SK-N-MC (cell line): Measurements from ENCODE around the gene AGPAT3.

ENCODE experiments used
- DNase-seq: peaks from one replicate; pipeline ENCODE4 v3.0.0-alpha.2; 2011; ENCODE audit warnings: low read depth, low spot score
- H3K27ac ChIP-seq: fragments of 200-600 bp; sonication (generic); 2 replicates; pipeline ENCODE4 v1.5.1; 2016; ENCODE audit warnings: mixed run types
- H3K36me3 ChIP-seq: fragments of 200-600 bp; sonication (generic); 2 replicates; pipeline ENCODE4 v1.6.1; 2017; ENCODE audit warnings: antibody characterized with exemption, low read length, mixed read lengths; ENCODE audit not compliant: insufficient read depth
- H3K4me3 ChIP-seq: fragments of 200-600 bp; sonication (generic); 2 replicates; pipeline ENCODE4 v1.5.1; 2016
- H3K9ac ChIP-seq: fragments of 200-600 bp; sonication (generic); 2 replicates; pipeline ENCODE4 v1.8.0; 2017; ENCODE audit warnings: mixed run types, mixed read lengths; ENCODE audit not compliant: insufficient read length
- H3K9me3 ChIP-seq: fragments of 200-600 bp; sonication (generic); 2 replicates; pipeline ENCODE4 v1.6.1; 2017; ENCODE audit warnings: low read depth, mild to moderate bottlenecking, antibody characterized with exemption, low read length, moderate library complexity, mixed read lengths
- EZH2 ChIP-seq: fragments of 200-600 bp; sonication (generic); IDR thresholded peaks from one replicate; pipeline ENCODE4 v1.6.1; 2017; ENCODE audit warnings: antibody characterized with exemption
- FOXP2 ChIP-seq: optimal IDR thresholded peaks from 2 replicates; pipeline ENCODE3; 2011; ENCODE audit warnings: mild to moderate bottlenecking, moderate library complexity; ENCODE audit not compliant: insufficient read depth; ENCODE audit errors: extremely low read length, control extremely low read depth
- POLR2AphosphoS5 ChIP-seq: IDR thresholded peaks from 2 replicates; pipeline ENCODE4 v1.6.1; 2012; ENCODE audit warnings: mild to moderate bottlenecking, low read depth, low read length, borderline replicate concordance

The AGPAT3 gene

DNA sequence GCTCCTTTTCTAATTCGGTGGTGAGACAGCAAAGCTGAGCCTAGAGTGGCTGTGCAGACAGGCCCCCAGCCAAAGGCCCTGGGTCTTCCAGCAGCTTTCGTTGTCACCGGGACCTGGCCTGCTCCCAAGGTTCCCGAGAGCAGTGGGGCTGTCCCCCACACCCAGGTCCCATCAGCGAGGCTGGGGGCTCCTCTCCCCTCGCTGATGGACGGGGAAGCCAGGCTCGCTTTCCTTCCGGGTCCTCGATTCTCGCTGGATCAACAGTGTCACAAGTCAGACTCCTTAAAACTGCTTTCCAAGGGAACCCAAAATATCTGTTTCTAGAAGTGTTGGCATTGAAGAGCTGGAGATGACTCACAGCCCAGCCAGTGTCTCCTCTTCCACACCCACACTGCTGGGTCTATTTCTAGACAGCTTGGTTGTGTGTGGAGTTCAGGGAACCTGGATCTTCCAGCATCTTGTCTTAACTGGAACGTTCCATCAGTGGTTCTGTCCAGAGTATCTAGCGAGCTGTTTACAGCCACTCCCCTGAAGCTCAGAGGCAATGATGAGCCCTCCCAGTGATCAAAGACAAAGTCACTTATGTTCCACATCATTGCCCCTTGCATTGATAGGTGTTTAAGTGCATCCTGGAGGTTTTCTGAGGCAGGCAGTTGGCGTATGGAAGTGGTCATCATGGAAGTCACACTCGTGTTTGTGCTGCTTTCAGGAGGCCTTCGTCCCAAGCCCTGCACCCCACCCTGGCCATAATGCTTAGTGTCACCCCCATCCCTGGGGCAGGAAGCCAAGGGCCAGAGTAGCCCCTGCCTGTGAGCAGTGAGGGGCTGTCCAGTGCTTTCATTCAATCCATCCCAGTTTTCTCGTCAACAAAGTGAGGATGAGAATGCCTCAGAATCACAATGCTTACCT is 40.4 kb upstream of the AGPAT3 start:
- TF ChIP-seq EZH2 = no peak
- TF ChIP-seq POLR2AphosphoS5 = no peak
- TF ChIP-seq FOXP2 = no peak
- Histone ChIP-seq H3K9ac (no peak overlapping the region), H3K36me3 (no peaks in the 10 kb centered on the region), H3K27ac (no peak overlapping the region), H3K9me3 (no peaks in the 10 kb centered on the region), H3K4me3 (no peak overlapping the region)
- DNase-seq = no peak

DNA sequence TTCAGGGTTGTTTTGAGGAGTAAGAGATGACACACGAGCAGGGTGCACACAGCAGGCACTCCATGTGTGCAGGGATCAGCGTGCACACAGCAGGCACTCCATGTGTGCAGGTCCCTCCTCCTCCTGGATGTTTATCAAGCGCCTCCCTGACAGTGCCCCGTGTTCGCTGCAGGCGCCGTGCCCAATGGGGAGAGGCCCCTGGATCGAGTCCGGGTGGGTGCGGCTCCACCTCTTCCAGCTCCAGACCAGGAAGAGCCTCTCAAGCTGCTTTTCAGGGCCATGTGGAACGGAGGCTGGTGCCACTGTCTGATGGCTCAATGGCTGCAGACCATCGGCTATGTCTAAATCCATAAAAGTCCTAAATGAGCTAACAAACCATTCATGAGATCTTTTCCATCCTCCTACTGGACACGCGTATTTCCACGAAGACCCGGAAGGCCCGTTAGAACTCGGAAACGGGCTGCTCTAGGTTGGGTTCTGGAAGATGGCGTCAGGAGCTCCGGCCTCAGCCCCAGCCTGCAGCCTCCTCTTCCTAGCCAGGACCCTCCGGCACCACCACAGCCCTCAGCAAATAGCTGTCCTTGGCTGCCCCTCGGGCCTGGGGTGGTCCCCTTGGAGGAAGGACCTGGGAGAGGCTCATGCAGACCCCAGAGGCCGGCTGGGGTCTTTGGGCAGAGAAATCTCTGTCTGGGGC is 39.6 kb upstream of the AGPAT3 start:
- no peak for TF ChIP-seq FOXP2
- TF ChIP-seq EZH2 = no peak
- no peak for TF ChIP-seq POLR2AphosphoS5
- no peak overlapping the region for H3K9ac ChIP-seq
- no peak overlapping the region for H3K27ac ChIP-seq
- no peaks in the 10 kb centered on the region for H3K36me3 ChIP-seq
- H3K4me3 ChIP-seq = no peak overlapping the region
- H3K9me3 ChIP-seq = no peaks in the 10 kb centered on the region
- DNase-seq = no peak

- Histone ChIP-seq H3K36me3 (no peaks in the 10 kb centered on the region), H3K4me3 (no peak overlapping the region), H3K9me3 (no peaks in the 10 kb centered on the region), H3K9ac (no peak overlapping the region), H3K27ac (no peak overlapping the region)
- TF ChIP-seq FOXP2 (no peak), EZH2 (no peak), POLR2AphosphoS5 (no peak)
- DNase-seq = no peak
These were observed 38.9 kb upstream of the AGPAT3 start for GRCh38 chr21:43825936-43826622.

GRCh38 chr21:43826623-43826974 is 38.4 kb upstream of the AGPAT3 start:
- Histone ChIP-seq H3K9ac (no peak overlapping the region), H3K9me3 (no peaks in the 10 kb centered on the region), H3K27ac (no peak overlapping the region), H3K36me3 (no peaks in the 10 kb centered on the region), H3K4me3 (no peak overlapping the region)
- DNase-seq = no peak
- TF ChIP-seq FOXP2 (no peak), EZH2 (no peak), POLR2AphosphoS5 (no peak)

DNA sequence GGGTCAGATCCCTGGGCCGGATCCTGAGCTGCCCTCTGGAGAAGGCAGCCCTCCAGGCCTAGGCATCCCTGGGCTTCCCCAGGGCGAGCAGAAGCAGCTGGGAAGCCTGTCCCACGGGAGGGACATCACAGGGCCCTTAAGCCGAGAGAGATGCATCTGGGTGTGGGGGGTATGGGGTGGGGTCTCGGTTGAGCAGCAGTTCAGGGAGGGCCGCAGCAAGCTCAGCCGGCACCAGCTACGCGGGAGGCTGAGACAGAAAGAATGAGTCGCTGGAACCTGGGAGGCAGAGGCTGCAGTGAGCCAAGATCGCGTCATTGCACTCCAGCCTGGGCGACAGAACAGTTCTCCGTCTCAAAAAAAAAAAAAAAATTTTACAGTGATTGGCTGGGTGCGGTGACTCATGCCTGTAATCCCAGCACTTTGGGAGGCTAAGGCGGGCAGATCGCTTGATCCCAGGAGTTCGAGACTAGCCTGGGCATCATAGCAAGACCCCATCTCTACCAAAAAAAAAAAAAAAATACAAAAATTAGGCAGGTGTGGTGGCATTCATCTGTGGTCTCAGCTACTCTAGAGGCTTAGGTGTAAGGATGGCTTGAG is 37.9 kb upstream of the AGPAT3 start:
- H3K9ac ChIP-seq = no peak overlapping the region
- no peaks in the 10 kb centered on the region for H3K9me3 ChIP-seq
- no peak overlapping the region for H3K27ac ChIP-seq
- no peaks in the 10 kb centered on the region for H3K36me3 ChIP-seq
- no peak for DNase-seq
- TF ChIP-seq EZH2 (no peak), FOXP2 (no peak), POLR2AphosphoS5 (no peak)
- H3K4me3 ChIP-seq = no peak overlapping the region

DNA sequence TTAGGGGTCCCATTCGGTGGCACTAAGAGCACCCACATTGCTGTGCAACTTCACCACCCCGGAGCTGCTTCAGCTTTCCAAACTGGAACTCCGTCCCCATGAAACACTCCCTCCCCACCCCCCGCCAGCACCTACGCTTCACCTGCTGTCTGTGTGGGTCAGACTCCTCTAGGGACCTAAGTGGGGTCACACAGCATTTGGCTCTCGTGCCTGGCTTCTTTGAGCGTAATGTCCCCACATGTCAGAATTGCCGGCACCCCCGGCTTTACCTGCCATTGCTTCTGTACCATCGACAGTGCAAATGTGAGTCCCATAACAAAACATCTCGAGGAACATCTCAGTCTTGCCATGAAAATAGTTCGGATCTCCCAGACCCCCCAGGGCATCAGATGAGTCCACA is 35.9 kb upstream of the AGPAT3 start:
- H3K9ac ChIP-seq = no peak overlapping the region
- H3K27ac ChIP-seq = no peak overlapping the region
- H3K36me3 ChIP-seq = no peaks in the 10 kb centered on the region
- TF ChIP-seq POLR2AphosphoS5 (no peak), EZH2 (no peak), FOXP2 (no peak)
- H3K9me3 ChIP-seq = no peaks in the 10 kb centered on the region
- no peak overlapping the region for H3K4me3 ChIP-seq
- DNase-seq = no peak

- Histone ChIP-seq H3K36me3 (no peaks in the 10 kb centered on the region), H3K9ac (no peak overlapping the region), H3K9me3 (no peaks in the 10 kb centered on the region), H3K4me3 (no peak overlapping the region), H3K27ac (no peak overlapping the region)
- TF ChIP-seq POLR2AphosphoS5 (no peak), EZH2 (no peak), FOXP2 (no peak)
- no peak for DNase-seq
These were observed 35.4 kb upstream of the AGPAT3 start for GRCh38 chr21:43829575-43830119.

DNA sequence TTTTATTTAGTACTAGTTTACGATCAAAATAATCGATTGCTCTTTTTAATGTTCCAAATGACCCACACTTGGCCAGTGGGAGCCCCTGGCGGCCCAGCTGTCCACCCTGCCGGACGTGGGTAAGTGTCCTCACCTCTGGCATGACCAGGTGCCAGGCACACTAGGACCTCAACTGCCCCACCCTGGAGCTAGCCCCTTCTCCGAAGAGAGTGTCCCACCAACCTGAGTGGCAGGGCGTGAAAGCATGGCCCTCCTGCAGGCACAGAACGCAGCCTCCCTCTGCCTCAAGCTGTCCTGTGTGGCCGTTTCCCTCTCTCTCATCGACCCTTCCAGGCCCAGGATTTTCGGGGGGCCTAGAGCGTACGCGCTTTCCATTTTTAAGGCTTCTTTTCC is 32.9 kb upstream of the AGPAT3 start:
- H3K4me3 ChIP-seq = no peak overlapping the region
- TF ChIP-seq FOXP2 (no peak), POLR2AphosphoS5 (no peak), EZH2 (no peak)
- DNase-seq = no peak
- H3K9ac ChIP-seq = no peak overlapping the region
- no peaks in the 10 kb centered on the region for H3K9me3 ChIP-seq
- H3K36me3 ChIP-seq = no peaks in the 10 kb centered on the region
- no peak overlapping the region for H3K27ac ChIP-seq
